GM10266 (cell line): ENCODE measurements around the gene TRPC6.

Source experiments
- DNase-seq: peaks from one replicate; pipeline ENCODE4 v3.0.0; 2012; ENCODE audit errors: extremely low spot score
- TF ChIP-seq, protein P1 (sequence below): IDR thresholded peaks from 2 replicates; pipeline ENCODE4 v1.5.1; 2012; ENCODE audit warnings: mild to moderate bottlenecking, low read depth; ENCODE audit not compliant: control insufficient read depth, insufficient read depth; ENCODE audit errors: missing control alignments

TRPC6 gene

DNA sequence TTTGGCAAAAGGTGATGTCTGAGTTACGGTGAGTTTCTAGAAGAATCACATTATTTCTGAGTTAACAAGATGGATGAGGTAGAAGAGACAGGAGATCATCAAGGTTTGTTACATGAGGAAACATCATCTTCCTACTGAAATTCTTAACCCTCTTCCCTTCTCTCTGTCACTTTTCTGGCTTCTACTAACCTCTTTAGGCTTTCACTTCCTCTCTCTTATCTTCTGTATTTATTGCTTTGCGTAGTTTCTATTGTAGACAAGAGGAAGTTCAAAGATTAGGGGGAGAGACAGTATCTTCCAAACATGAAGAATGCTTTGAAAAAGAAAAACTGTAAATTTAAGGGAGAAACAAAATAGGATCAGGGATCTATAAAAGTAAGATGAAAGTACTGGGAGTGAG lies 75.4 kb downstream of the TRPC6 start:
- TF ChIP-seq, protein P1, sequence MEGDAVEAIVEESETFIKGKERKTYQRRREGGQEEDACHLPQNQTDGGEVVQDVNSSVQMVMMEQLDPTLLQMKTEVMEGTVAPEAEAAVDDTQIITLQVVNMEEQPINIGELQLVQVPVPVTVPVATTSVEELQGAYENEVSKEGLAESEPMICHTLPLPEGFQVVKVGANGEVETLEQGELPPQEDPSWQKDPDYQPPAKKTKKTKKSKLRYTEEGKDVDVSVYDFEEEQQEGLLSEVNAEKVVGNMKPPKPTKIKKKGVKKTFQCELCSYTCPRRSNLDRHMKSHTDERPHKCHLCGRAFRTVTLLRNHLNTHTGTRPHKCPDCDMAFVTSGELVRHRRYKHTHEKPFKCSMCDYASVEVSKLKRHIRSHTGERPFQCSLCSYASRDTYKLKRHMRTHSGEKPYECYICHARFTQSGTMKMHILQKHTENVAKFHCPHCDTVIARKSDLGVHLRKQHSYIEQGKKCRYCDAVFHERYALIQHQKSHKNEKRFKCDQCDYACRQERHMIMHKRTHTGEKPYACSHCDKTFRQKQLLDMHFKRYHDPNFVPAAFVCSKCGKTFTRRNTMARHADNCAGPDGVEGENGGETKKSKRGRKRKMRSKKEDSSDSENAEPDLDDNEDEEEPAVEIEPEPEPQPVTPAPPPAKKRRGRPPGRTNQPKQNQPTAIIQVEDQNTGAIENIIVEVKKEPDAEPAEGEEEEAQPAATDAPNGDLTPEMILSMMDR, result no peak
- no peak for DNase-seq

DNA sequence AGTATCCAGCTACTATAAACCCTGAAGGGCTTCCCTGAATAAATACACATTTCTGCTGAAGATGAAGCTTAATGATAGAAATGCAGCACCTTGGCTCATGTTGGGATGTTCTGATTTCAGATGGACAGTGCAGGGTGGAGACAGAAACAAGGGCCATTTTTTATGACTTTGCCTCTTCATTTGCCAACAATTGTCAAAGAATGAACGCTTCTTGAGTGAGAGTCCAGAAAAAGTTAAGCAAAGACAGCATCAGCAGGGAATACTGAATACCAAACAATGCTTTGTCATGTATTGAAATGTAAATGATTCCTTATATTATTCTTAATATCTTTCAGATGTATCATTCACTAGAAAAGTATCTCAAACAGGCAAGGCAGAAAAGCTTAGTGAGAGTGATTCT lies 84.9 kb downstream of the TRPC6 start:
- DNase-seq, result no peak
- TF ChIP-seq, protein P1, result no peak

DNA sequence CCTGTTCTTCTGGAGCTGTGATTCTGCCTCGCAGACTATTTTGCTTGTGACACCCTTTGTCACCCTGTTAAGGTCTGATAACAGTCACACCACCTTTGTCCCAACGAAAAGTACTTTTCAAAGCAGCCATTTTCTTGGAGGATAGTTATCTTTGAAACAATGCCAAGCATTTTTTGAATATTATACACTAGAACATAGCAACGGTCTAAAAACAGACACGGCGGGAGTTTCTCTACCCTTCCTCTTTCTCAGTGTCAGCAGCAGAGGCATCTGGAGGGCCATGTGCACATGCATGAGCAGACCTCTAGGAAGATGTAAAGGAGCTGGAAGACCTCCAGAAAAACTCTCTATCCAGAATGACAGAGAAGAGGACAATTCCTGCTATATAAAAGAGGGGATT lies 86.5 kb downstream of the TRPC6 start:
- TF ChIP-seq, protein P1, result no peak
- no peak for DNase-seq

DNA sequence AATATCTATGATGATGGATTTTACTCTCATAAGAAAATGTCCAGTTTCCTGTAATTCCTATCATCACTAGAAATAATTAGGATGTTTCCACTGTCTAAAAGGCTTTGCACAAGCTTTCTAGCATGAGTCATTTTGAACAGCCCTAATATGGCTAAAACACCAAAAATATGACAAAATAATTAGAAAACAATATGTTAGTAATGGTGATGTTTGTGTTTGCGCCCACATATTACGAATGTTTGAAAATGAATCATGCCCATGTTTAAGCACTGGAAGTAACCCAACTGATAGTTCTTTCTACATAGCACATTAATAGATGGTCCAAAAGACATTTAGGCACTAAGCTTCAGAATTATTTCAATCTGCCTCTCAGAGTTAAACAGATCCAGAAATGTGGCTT lies 96.0 kb downstream of the TRPC6 start:
- DNase-seq, result no peak
- TF ChIP-seq, protein P1, result no peak

DNA sequence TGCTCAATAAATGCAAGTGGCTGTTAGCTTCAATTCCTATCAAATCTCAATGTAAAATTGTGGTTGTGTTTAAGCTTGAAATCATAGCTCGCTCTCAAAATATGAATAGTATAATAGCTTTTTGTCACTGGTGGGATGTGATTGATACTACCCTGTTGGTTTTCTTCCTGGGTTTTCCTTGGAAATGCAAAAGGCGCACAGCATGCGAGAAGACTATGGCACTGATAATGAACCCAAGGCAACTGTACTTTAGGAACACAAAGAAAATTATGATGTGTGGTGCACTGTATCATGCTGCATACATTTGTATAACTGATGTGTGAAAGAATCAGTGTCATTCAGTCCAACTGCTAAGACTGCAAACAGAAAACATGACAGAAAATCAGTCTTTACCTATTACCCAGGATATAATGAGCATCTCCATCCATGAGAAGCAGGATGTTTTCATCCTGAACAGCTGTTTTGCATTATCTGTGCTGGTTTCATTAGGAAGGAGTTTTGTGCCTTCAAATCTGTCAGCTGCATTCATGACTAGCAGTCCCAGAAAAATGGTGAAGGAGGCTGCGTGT lies 101.2 kb downstream of the TRPC6 start:
- TF ChIP-seq, protein P1, result no peak
- no peak for DNase-seq

- TF ChIP-seq, protein P1, result no peak
- no peak for DNase-seq
Observed at GRCh38 chr11:101478587-101479369, 105.0 kb downstream of the TRPC6 start.

DNA sequence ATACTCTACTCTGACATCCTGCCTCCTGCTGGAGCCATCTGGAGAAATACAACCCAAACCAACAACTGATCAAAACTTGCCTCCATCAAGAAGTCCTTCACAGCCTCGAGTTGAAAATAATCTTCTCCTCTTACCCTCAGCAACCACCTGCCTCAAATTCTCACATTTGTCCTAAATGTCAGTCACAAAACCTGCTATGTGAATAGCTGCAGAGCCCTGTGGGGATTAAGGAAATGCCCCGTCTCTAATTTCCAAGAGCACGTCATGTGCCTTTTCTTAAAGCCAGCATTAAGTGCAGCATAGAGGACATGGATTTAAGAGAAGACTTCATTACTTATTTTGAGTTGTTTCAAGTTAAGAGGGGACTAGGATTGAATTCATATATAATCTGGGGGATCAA lies 105.9 kb downstream of the TRPC6 start:
- TF ChIP-seq, protein P1, result no peak
- DNase-seq, result no peak
